Measurements from ENCODE around the gene OR2T27.

Gene OR2T27

DNA sequence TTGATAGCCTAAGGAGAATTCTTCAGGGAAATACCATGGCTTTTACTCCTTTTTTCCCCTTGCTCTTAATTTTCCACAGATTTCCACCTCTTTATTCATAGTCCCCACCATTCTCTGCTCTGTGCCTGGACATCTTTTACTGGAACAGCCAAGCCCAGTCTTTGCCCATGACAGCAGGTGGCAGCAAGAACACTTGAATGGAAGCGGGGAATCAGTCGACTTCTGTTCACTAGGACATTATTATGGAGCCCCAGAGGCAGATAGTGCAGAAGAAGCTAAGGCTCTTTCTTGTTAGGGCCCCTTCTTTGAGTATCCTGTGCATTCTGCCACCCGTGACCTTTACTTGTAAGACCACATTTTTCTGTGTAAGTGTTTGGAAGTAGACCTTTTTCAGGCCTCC lies 40.9 kb upstream of the OR2T27 start:
- TF ChIP-seq, protein P1, sequence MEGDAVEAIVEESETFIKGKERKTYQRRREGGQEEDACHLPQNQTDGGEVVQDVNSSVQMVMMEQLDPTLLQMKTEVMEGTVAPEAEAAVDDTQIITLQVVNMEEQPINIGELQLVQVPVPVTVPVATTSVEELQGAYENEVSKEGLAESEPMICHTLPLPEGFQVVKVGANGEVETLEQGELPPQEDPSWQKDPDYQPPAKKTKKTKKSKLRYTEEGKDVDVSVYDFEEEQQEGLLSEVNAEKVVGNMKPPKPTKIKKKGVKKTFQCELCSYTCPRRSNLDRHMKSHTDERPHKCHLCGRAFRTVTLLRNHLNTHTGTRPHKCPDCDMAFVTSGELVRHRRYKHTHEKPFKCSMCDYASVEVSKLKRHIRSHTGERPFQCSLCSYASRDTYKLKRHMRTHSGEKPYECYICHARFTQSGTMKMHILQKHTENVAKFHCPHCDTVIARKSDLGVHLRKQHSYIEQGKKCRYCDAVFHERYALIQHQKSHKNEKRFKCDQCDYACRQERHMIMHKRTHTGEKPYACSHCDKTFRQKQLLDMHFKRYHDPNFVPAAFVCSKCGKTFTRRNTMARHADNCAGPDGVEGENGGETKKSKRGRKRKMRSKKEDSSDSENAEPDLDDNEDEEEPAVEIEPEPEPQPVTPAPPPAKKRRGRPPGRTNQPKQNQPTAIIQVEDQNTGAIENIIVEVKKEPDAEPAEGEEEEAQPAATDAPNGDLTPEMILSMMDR (IDR thresholded peaks at IDR 0.05; ENCODE audit: low read length, missing control alignments), result no peak
- H3K4me3 ChIP-seq (replicated peaks; ENCODE audit: low read depth, low read length), result no peak overlapping the region
- no peak for DNase-seq (ENCODE audit: low read depth)

DNA sequence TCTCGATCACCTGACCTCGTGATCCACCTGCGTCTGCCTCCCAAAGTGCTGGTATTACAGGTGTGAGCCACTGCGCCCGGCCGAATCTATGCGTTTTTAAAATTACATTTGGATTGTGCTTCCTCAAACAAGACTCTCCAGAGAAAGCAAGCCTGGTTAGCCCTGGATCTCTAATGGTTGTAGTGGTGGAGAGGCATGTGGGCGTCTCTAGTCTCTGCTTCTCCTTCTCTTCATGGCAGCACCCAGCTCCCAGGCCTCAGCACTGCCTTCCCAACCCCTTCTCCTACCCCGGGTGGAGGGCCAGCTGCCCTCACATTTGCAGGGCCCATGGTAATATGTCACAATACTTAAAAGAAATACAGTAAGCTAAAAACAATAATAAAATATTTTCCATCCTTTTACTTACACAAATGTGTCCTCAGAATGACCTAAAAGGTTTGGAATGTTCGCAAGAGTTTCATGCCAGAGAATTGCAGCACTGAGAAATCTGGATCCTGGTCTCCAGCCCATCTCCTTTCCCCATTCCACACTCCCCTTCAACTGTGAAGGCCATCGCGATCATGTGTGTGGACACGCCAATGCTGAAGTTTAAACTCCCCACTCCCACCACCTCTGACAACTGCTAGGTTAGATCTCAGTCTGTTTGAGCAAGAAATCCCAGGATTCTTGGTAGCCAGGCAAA lies 40.3 kb upstream of the OR2T27 start:
- peak; percentile 0 for DNase-seq (ENCODE audit: low read depth)
- TF ChIP-seq, protein P1 (IDR thresholded peaks at IDR 0.05; ENCODE audit: low read length, missing control alignments), result no peak
- no peak overlapping the region for H3K4me3 ChIP-seq (replicated peaks; ENCODE audit: low read depth, low read length)

DNA sequence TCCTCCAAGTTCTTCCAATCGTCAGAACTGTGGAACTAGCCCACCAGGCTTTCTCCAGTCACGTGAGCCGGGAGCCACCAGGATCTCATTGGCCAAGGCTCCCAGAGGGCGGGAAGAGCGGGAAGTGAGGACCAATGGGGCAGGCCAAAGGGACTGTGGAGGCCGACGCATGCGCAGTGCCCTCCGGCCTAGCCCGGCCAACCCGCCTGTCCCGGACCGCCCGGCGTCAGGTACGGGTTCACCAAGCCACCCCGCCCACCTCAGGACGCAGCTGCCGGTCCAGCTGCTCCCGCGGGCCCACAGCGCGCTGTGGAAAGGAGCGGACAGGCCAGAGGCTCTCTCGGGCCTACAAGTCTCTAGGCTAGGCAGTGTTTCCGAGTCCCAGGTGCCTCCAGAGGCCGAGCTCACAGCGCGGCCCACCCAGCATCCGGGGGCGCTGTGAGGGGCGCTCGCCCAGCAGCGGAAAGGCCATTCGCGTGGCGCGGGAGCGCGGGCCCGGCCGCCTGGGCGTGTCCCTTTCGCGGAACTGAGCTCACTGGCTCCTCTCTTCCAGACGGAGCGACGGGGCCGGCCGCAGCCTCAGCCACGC lies 36.3 kb upstream of the OR2T27 start:
- DNase-seq (ENCODE audit: low read depth), result no peak
- TF ChIP-seq, protein P1 (IDR thresholded peaks at IDR 0.05; ENCODE audit: low read length, missing control alignments), result no peak
- no peak overlapping the region for H3K4me3 ChIP-seq (replicated peaks; ENCODE audit: low read depth, low read length)

DNA sequence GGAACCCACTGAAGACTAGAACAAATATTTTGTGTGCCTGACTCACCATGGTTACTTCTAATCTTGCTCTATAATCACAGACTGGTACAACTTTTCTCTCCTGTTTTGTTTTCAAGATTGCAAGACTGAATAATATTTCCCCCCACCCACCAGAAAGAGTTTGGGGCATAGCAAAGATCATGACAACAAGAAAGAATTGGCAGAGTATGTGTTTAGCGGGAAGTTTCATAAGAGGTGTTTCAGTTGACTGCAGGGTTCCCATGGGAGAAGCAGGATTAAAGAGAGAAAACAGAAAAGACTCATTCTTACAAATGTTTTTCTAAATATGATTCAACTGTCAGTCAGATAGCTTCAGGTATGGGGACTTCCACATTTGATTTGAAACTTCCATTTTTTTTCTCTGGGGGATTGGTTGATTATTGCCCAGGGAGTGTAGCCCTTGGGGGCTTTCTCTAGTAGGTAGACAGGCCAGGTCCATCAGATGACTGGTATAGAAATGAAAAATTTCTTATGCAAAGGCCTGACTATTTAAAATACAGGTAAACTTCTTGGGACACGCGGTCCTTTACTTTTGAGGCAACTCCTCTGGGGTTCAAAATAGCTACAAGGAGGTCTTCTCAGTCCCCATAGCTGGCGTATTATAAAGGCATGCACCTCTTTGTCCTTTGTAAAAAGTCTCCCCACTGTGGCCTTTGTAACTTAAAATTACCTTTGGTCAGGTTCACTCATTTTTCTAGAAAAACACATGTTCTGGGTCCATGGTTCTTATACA lies 33.4 kb upstream of the OR2T27 start:
- no peak for DNase-seq (ENCODE audit: low read depth)
- no peak overlapping the region for H3K4me3 ChIP-seq (replicated peaks; ENCODE audit: low read depth, low read length)
- TF ChIP-seq, protein P1 (IDR thresholded peaks at IDR 0.05; ENCODE audit: low read length, missing control alignments), result no peak

DNA sequence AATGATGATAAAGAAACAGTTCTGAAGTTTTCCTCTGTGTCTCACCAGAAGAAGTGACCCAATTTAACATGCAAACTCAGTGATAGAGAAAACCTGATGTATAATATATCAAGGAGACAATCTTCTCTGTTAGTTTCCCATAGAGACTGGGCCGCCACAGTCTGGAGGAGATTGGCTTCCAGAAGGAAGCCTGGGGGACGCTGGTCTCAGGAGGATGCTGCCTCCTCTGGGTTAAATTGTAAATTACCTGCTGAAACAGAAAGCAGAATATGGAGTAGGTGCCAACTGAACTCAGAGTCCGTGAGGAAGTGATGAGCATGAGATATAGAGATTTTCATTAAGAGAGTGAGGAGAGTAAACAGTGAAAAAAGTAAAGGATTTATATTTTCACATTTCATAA lies 31.5 kb upstream of the OR2T27 start:
- no peak overlapping the region for H3K4me3 ChIP-seq (replicated peaks; ENCODE audit: low read depth, low read length)
- TF ChIP-seq, protein P1 (IDR thresholded peaks at IDR 0.05; ENCODE audit: low read length, missing control alignments), result no peak
- no peak for DNase-seq (ENCODE audit: low read depth)

DNA sequence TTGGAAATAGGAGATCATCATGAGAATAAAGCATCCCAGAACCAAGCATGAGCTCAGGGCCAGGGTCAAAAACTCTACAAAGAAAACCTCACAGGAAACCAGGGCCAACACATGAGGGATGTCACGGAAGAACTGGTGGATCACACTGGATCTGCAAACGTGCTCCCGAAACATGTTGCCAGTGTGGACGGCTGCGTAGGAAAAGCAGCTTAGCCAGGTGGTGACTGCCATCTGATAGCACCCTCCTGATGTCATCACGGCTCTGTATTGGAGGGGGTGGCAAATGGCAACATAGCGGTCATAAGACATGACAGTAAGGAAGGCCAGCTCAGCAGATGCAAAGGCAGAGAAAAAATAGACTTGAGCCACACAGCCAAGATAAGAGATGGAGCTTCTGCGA lies 26.3 kb upstream of the OR2T27 start:
- no peak for DNase-seq (ENCODE audit: low read depth)
- TF ChIP-seq, protein P1 (IDR thresholded peaks at IDR 0.05; ENCODE audit: low read length, missing control alignments), result no peak
- H3K4me3 ChIP-seq (replicated peaks; ENCODE audit: low read depth, low read length), result no peak overlapping the region

Data from fibroblast of pulmonary artery (primary cell).